ENCODE data around the gene AGER. TPM values are rescaled to one million over a fixed set of nuclear protein-coding genes. Genes with fewer than 3 reads are reported as not detected.
"Not testable (repeated sequence)": the region's sequence is repeated elsewhere in the genome, so short reads cannot be mapped to it uniquely, and the experiment has no call there.

The AGER gene
- 0.26 and 0.53 TPM in 2 replicates for total RNA-seq

DNA sequence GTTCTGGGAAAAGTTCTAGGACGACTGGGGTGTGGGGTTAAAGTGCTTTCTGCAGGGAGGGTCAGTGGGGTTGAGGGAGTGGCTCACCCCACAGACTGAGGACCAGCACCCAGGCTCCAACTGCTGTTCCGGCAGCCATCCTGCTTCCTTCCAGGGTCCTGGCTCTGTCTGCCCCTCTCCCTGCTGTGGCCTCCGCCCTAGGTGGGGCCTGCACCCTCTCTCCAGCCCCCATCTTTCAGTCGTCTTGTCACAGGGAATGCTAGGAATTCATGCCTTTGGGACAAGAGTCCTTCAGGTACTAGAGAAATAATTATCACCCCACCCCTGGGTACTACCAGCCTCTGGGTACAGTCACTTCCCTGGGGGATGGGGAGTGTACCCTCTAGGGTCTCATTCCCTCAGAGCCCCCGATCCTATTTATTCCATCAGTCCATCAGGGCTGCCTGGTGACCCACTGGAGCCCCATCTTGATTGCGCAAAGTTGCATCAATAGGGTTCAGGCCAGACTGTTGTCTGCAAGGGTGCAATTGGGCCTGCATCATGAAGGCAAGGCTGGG is at the start of gene AGER:
AGER (minus strand) TSS at position 170 of the 557 bp plus-strand sequence; CDS start at position 139, 31 bp downstream.
- DNase-seq (ENCODE audit: low read depth, low spot score) = no peak

DNA sequence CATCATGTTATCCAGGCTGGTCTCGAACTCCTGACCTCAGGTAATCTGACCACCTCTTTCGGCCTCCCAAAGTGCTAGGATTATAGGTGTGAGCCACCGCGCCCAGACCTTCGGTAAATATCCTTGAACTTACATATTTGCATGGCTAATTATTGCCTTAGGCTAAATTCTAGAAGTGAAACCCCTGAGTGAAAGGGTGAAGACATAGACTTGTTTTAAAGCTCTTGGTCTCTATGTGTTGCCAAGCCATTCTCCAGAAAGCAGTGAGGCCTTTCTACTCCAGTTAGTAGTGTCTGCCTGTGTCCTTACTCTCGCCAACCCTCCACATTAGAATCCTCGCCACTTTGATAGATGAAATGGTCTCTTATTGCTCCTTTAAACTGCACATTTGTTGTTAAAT is 42.4 kb upstream of the AGER start:
- no peak for DNase-seq (ENCODE audit: low read depth, low spot score)

DNA sequence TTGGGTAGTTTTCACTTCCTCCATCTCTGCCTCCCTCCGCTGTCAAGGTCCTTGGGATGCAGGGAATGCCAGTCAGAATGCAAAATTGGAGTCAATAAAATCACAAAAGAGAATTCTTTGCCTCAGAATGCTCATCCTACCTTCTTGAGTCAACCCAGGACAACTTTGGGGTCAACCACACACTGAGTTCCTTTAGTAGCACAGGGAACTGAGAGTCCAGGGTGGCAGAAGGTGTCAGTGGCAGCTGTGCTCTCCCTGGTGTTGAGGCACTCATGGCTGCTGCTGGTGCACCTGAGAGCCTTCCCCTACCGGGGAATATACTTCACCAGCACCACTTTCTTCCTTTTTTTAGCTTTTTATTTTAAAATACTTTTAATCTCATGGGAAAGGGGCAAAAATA is 40.6 kb upstream of the AGER start:
- no peak for DNase-seq (ENCODE audit: low read depth, low spot score)

GRCh38 chr6:32223258-32224235 is 39.5 kb upstream of the AGER start, which contains the start of gene NOTCH4:
NOTCH4 (minus strand) TSS chr6:32224067; CDS start chr6:32223928, 139 bp downstream.
- no peak for DNase-seq (ENCODE audit: low read depth, low spot score)

DNA sequence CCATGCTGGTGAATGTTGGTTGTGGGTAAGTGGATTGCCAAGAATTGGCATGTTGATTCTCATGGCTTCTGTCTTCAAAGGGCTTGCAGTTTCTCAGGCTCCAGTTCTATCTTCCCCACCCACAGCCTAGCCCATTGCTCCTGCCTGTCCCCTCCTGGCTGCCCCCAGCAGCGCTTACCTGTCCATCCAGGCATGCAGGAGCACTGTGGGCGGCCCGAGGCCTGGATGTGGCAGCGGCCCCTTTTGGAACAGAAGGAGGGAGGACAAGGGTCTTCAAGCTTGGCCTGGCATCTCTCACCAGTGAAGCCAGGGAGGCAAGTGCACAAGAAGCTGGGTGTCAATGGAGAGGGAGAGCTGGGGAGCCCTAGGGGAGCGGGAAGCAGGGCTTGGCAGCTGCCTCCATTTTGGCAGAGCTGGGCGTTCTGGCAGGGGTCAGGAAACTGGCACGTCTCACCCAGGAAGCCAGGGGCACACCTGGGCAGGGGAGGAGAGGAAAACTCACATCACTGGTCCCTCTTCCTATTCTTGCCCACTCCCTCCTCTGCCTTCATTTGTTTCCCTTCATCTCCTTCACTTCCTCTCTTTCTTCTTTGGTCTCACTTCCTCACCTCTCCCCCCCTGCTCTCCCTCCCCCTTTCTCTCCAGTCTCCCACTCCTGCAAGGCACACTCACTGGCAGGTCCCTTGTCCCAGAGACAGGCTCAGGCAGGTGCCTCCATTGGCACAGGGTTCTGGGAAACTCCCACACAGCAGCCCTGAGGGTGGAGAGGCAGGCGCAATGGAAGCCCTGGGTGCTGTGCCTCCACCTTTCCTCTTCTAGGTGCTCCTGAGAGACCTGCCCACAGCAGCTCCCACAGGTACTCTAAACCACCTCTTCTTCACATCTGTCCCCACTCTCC is 38.5 kb upstream of the AGER start:
- no peak for DNase-seq (ENCODE audit: low read depth, low spot score)

DNA sequence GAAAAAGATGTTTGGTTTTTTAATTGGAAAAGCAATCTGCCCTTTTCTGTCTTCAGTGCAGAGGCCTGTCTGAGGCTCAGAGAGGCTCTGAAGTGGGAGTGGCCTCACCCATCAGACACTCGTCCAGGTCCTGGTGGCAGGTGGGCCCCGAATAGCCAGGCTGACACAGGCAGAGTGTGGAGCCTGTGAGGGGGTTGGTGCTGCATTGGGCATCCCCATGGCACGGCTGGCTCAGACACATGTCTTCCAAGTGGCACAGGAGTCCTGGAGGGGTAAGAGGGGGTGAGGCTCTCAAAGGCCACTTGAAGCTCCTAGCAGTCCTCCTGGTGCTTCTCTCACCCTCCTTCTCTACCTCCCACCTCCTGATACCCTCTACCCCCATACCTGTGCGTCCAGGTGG is 36.0 kb upstream of the AGER start:
- no peak for DNase-seq (ENCODE audit: low read depth, low spot score)

DNA sequence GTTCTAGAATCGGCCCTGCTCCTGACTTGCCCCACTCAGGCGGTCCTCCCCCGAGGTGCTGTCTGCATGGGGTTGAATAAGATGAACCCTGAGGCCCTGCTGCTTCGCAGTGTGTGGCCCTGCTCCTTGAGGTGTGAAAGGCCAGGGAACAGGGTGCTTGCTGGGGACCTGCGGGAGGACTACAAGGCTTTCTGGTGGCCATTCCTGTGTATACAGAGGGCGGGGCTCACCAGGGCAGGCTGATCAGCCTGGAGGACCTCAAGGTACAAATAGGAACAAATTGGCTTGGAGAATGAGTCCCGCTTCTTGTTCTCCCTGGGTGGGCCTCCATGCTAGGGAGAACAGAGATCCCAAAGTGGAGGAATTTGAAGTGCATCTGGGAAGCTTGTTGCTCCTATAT is 34.1 kb upstream of the AGER start:
- DNase-seq (ENCODE audit: low read depth, low spot score) = no peak

- no peak for DNase-seq (ENCODE audit: low read depth, low spot score)
Measured at GRCh38 chr6:32216998-32217397, 32.9 kb upstream of the AGER start.

- no peak for DNase-seq (ENCODE audit: low read depth, low spot score)
Measured at GRCh38 chr6:32216285-32216684, 32.2 kb upstream of the AGER start.

DNA sequence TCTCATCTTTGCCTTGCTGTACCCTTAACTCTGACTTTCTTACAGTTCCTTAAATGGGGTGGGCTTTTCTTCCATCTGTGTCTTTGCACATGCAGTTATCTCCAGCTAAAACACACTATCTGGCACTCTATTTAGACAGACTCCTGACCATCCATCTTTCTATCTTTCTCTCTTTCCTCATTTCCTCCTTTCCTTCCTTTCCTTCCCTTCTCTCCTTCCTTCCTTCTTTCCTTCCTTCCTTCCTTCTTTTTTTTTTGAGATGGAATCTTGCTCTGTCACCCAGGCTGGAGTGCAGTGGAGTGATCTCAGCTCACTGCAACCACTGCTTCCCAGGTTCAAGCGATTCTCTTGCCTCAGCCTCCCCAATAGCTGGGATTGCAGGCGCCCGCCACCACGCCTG is 31.6 kb upstream of the AGER start:
- no peak for DNase-seq (ENCODE audit: low read depth, low spot score)

- DNase-seq (ENCODE audit: low read depth, low spot score) = no peak
Measured at GRCh38 chr6:32214126-32214525, 30.1 kb upstream of the AGER start.

- DNase-seq (ENCODE audit: low read depth, low spot score) = no peak
Measured at GRCh38 chr6:32213649-32214048, 29.6 kb upstream of the AGER start.

- no peak for DNase-seq (ENCODE audit: low read depth, low spot score)
Measured at GRCh38 chr6:32212076-32212760, 28.2 kb upstream of the AGER start.

- DNase-seq (ENCODE audit: low read depth, low spot score) = not testable (repeated sequence)
Measured at GRCh38 chr6:32211432-32211831, 27.4 kb upstream of the AGER start.

- no peak for DNase-seq (ENCODE audit: low read depth, low spot score)
Measured at GRCh38 chr6:32210191-32210601, 26.1 kb upstream of the AGER start.

- DNase-seq (ENCODE audit: low read depth, low spot score) = no peak
Measured at GRCh38 chr6:32208996-32209395, 24.9 kb upstream of the AGER start.

- DNase-seq (ENCODE audit: low read depth, low spot score) = no peak
Measured at GRCh38 chr6:32204268-32204715, 20.2 kb upstream of the AGER start.

GRCh38 chr6:32203426-32204267 is 19.6 kb upstream of the AGER start:
- no peak for DNase-seq (ENCODE audit: low read depth, low spot score)

DNA sequence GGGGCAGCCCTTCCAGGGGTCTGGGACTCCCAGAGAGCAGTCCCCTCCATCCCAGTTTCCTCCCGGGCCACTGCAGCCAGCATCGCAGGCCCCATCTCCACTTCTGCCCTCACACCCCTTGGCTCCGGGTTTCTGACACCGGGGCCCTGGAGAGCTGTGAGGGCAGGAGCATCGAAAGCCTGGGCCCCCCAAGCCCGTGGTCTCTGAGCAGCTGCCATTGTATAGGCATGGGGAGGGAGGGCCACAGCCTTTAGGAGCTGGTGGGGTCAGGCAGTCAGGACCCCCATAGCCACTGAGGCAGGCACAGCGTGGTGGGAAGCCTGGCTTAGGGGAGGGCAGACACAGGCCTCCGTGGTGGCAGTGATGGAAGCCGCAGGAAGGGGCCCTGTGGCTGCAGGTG is 18.1 kb upstream of the AGER start:
- DNase-seq (ENCODE audit: low read depth, low spot score) = no peak
